ENCODE data around the gene TMEM88. TPM values are rescaled to one million over a fixed set of nuclear protein-coding genes. Genes with fewer than 3 reads are reported as not detected.

Gene TMEM88
- polyA plus RNA-seq, 1 donor from 2014 or later: 4.2 TPM

DNA sequence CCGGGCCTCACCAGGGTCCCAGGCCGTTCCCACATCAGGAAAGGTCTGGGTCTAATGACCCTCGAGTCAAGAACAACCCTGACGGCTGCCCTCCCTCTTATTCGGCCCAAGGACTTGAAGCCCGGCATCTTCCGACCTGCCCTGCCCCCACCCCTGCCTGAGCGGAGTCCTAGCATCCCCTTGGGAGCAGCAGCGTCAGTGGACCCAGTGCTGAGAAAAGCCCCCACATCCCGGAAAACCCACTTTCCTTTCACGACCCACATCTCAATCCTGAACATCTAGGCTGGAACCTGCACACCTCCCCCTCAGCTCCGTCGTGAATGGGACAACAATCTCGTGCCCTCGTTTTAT, 769 bp downstream of the TMEM88 start (continued):
- TF ChIP-seq, protein P1, sequence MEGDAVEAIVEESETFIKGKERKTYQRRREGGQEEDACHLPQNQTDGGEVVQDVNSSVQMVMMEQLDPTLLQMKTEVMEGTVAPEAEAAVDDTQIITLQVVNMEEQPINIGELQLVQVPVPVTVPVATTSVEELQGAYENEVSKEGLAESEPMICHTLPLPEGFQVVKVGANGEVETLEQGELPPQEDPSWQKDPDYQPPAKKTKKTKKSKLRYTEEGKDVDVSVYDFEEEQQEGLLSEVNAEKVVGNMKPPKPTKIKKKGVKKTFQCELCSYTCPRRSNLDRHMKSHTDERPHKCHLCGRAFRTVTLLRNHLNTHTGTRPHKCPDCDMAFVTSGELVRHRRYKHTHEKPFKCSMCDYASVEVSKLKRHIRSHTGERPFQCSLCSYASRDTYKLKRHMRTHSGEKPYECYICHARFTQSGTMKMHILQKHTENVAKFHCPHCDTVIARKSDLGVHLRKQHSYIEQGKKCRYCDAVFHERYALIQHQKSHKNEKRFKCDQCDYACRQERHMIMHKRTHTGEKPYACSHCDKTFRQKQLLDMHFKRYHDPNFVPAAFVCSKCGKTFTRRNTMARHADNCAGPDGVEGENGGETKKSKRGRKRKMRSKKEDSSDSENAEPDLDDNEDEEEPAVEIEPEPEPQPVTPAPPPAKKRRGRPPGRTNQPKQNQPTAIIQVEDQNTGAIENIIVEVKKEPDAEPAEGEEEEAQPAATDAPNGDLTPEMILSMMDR (IDR thresholded peaks at IDR 0.05; ENCODE audit: poor library complexity, severe bottlenecking): no peak
- TF ChIP-seq TAF1 (IDR thresholded peaks at IDR 0.05; ENCODE audit: low read depth) (no peak), RAD21 (conservative IDR thresholded peaks at IDR 0.05) (no peak)

DNA sequence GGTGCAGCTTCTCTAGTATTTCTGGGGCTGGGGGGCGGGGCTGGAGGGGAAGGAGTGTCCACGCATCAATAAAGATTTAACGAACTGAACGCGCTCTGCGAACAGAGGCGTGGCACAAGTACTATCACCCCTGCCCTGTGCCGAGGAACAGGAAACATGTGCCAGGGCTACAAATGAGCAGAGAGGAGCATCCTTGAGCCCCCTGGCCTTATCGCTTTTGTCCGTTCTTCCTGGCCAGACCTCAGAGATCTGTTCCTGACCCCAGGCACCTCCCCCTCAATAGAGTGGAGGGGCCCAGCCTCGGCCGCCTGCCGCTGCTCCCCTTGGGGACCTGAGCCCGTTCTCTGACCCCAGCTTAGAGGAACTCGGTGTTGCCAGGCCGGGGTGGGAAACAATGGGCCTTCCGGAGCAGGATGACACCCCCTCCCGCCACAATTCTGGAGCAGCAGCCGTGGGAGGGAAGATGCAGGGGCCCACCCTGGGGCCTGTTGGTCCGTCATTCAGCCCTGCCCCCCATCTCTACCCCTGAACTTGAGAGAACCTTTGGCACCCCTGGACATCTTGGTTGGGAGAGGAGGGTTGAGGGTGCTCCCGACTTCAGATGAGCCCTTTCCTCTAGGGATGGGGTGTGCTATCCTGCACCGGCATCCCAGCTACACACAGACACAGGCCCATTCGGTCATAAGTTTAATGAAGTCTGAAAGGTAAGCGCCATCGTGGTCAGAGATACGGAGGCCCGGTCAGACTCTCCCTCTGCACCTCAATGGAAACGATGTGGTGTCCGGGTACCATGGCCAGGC, 1.3 kb downstream of the TMEM88 start:
- Histone ChIP-seq H3K36me3 (ENCODE audit: insufficient read depth, low read length) (peaks cover 3% of the 10 kb centered on the region), H3K9me3 (ENCODE audit: low read length) (no peaks in the 10 kb centered on the region), H3K79me2 (replicated peaks; ENCODE audit: insufficient read depth, low read length) (peaks cover 18% of the 10 kb centered on the region), H3K4me3 (ENCODE audit: low read length) (peak overlapping the region; percentile 85), H2AFZ (ENCODE audit: low read depth, low read length) (no peak overlapping the region), H3K9ac (ENCODE audit: low read length) (peak overlapping the region; percentile 92), H3K4me2 (ENCODE audit: low read length) (peak overlapping the region; percentile 97), H3K27me3 (ENCODE audit: insufficient read depth, low read depth, low read length) (no peaks in the 10 kb centered on the region), H3F3A (ENCODE audit: insufficient read depth, low read length, poor library complexity, severe bottlenecking) (peaks cover 13% of the 10 kb centered on the region), H4K20me1 (ENCODE audit: insufficient read depth) (peaks cover 16% of the 10 kb centered on the region), H3K27ac (ENCODE audit: low read length) (peak overlapping the region; percentile 98), H3K9me2 (ENCODE audit: insufficient read depth, low read length) (no peaks in the 10 kb centered on the region)
- TF ChIP-seq TAF1 (IDR thresholded peaks at IDR 0.05; ENCODE audit: low read depth) (no peak), POLR2AphosphoS5 (IDR thresholded peaks at IDR 0.05) (no peak), MXI1 (conservative IDR thresholded peaks at IDR 0.05; ENCODE audit: poor library complexity, severe bottlenecking) (no peak), SMC3 (conservative IDR thresholded peaks at IDR 0.05; ENCODE audit: poor library complexity) (no peak), EZH2 (IDR thresholded peaks at IDR 0.05; ENCODE audit: borderline replicate concordance, insufficient read depth, low read length, poor library complexity, severe bottlenecking) (no peak), EP300 (conservative IDR thresholded peaks at IDR 0.05; ENCODE audit: poor library complexity, severe bottlenecking) (no peak), RAD21 (conservative IDR thresholded peaks at IDR 0.05) (no peak)
- TF ChIP-seq, protein P1 (IDR thresholded peaks at IDR 0.05; ENCODE audit: poor library complexity, severe bottlenecking): no peak
- TF ChIP-seq, protein P2, sequence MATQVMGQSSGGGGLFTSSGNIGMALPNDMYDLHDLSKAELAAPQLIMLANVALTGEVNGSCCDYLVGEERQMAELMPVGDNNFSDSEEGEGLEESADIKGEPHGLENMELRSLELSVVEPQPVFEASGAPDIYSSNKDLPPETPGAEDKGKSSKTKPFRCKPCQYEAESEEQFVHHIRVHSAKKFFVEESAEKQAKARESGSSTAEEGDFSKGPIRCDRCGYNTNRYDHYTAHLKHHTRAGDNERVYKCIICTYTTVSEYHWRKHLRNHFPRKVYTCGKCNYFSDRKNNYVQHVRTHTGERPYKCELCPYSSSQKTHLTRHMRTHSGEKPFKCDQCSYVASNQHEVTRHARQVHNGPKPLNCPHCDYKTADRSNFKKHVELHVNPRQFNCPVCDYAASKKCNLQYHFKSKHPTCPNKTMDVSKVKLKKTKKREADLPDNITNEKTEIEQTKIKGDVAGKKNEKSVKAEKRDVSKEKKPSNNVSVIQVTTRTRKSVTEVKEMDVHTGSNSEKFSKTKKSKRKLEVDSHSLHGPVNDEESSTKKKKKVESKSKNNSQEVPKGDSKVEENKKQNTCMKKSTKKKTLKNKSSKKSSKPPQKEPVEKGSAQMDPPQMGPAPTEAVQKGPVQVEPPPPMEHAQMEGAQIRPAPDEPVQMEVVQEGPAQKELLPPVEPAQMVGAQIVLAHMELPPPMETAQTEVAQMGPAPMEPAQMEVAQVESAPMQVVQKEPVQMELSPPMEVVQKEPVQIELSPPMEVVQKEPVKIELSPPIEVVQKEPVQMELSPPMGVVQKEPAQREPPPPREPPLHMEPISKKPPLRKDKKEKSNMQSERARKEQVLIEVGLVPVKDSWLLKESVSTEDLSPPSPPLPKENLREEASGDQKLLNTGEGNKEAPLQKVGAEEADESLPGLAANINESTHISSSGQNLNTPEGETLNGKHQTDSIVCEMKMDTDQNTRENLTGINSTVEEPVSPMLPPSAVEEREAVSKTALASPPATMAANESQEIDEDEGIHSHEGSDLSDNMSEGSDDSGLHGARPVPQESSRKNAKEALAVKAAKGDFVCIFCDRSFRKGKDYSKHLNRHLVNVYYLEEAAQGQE (IDR thresholded peaks at IDR 0.05; ENCODE audit: borderline replicate concordance): no peak

All from neural cell (in vitro differentiated cells).